GM12878 (cell line): Measurements from ENCODE around the gene COL27A1. TPM values are rescaled to one million over a fixed set of nuclear protein-coding genes. Genes with fewer than 3 reads are reported as not detected.

ENCODE experiments used
- ATAC-seq: fragments of 200-7000 bp; cut with Tn5 transposase; 3 replicates; pipeline ENCODE4 v1.9.1; 2020; ENCODE audit warnings: mild to moderate bottlenecking, moderate library complexity
- Bru-seq: library from RNA; stranded (reverse); fragments of 400-500 nt; gene quantifications from one replicate; lab custom pipeline; 2021; lab: Mats Ljungman, UMichigan
- BruChase-seq, 2 experiments: library from RNA; stranded (reverse); fragments of 400-500 nt; gene quantifications; one replicate each; lab custom pipeline; 2021; lab: Mats Ljungman, UMichigan
- BruUV-seq: library from RNA; stranded (reverse); fragments of 400-500 nt; replicated peaks from 2 replicates; lab custom pipeline; 2021; lab: Mats Ljungman, UMichigan
- CTCF ChIA-PET: fragments of 300-600 bp; sonication (Branson Sonifier 250); formaldehyde crosslinking; extraction: SDS; loops from one replicate; lab custom pipeline; 2021; ENCODE audit warnings: inconsistent platforms; lab: Yijun Ruan, JAX
- POLR2A ChIA-PET: fragments of 350-600 bp; formaldehyde crosslinking; extraction: SDS; loops from one replicate; lab custom pipeline; 2021; ENCODE audit warnings: inconsistent platforms; lab: Charles Lee
- RAD21 ChIA-PET: fragments of 300-600 bp; sonication (Branson Sonifier 250); formaldehyde crosslinking; loops from one replicate; lab custom pipeline; 2023; ENCODE audit warnings: antibody characterized with exemption; ENCODE audit not compliant: unreplicated experiment; lab: Charles Lee
- SMC1A ChIA-PET: fragments of 300-600 bp; sonication (Branson Sonifier 250); formaldehyde crosslinking; loops from one replicate; lab custom pipeline; 2023; ENCODE audit not compliant: unreplicated experiment, uncharacterized antibody; lab: Charles Lee
- DNase-seq: peaks from one replicate; pipeline ENCODE4 v3.0.0-alpha.2; 2011; ENCODE audit warnings: low read depth, low spot score
- FAIRE-seq: peaks from 3 replicates; lab custom pipeline; 2011; peaks lifted over from hg19 to GRCh38; lab: Jason Lieb, UNC
- H2AFZ ChIP-seq: 2 replicates; pipeline ENCODE4 v1.6.0; 2011; ENCODE audit warnings: low read depth, low read length, control low read depth; ENCODE audit not compliant: control insufficient read depth
- H3K27ac ChIP-seq: 2 replicates; pipeline ENCODE4 v1.5.1; 2011; ENCODE audit warnings: control low read depth; ENCODE audit not compliant: control insufficient read depth, insufficient read depth
- H3K27me3 ChIP-seq, 2 experiments: replicated peaks in 1 of 2; 2 replicates each; pipeline versions ENCODE4 v1.6.0 to v1.6.1; 2011; ENCODE audit warnings: low read length in 1 of 2; ENCODE audit not compliant: control insufficient read depth in 2 of 2, insufficient read depth in 2 of 2
- H3K36me3 ChIP-seq, 2 experiments: 2 replicates each; pipeline ENCODE4 v1.5.1; 2011; ENCODE audit warnings: low read length in 1 of 2; ENCODE audit not compliant: control insufficient read depth in 2 of 2, insufficient read depth in 2 of 2
- H3K4me1 ChIP-seq: 2 replicates; pipeline ENCODE4 v1.6.1; 2011; ENCODE audit warnings: mild to moderate bottlenecking, low read length, moderate library complexity, mixed read lengths; ENCODE audit not compliant: control insufficient read depth, insufficient read depth
- H3K4me2 ChIP-seq: 2 replicates; pipeline ENCODE4 v1.6.0; 2011; ENCODE audit warnings: control low read depth; ENCODE audit not compliant: control insufficient read depth, insufficient read depth
- H3K4me3 ChIP-seq: fragments of 200-600 bp; sonication (generic); 2 replicates; pipeline ENCODE4 v1.5.1; 2016
- H3K79me2 ChIP-seq: 2 replicates; pipeline ENCODE4 v1.6.0; 2011; ENCODE audit warnings: low read length; ENCODE audit not compliant: control insufficient read depth, insufficient read depth
- H3K9ac ChIP-seq: 2 replicates; pipeline ENCODE4 v1.8.0; 2011; ENCODE audit warnings: low read length, control low read depth, mixed read lengths; ENCODE audit not compliant: control insufficient read depth, insufficient read depth
- H3K9me3 ChIP-seq: replicated peaks from 3 replicates; pipeline ENCODE4 v1.5.1; 2011; ENCODE audit warnings: mild to moderate bottlenecking, low read length; ENCODE audit not compliant: control insufficient read depth, insufficient read depth
- H4K20me1 ChIP-seq: 2 replicates; pipeline ENCODE4 v1.6.0; 2011; ENCODE audit not compliant: control insufficient read depth, insufficient read depth
- ATF7 ChIP-seq: fragments of 450-650 bp; IDR thresholded peaks from 2 replicates; pipeline ENCODE4 v1.6.1; 2016; ENCODE audit warnings: low read depth, mild to moderate bottlenecking
- BMI1 ChIP-seq: fragments of 450-650 bp; IDR thresholded peaks from 2 replicates; pipeline ENCODE4 v1.6.1; 2016; ENCODE audit warnings: mild to moderate bottlenecking, moderate library complexity, borderline replicate concordance
- CREM ChIP-seq: IDR thresholded peaks from 2 replicates; pipeline ENCODE4 v1.6.1; 2014; ENCODE audit warnings: antibody characterized with exemption, low read depth
- RAD21 ChIP-seq: IDR thresholded peaks from 2 replicates; pipeline ENCODE4 v1.6.1; 2011; ENCODE audit warnings: mild to moderate bottlenecking, low read depth, low read length, moderate library complexity; ENCODE audit not compliant: insufficient read depth
- RB1 ChIP-seq: fragments of 450-650 bp; formaldehyde crosslinking; IDR thresholded peaks from 2 replicates; pipeline ENCODE4 v1.6.1; 2017; ENCODE audit warnings: mild to moderate bottlenecking, borderline replicate concordance
- SMC3 ChIP-seq: IDR thresholded peaks from 2 replicates; pipeline ENCODE4 v1.6.1; 2011; ENCODE audit warnings: low read length, improper control_type of control experiment, borderline replicate concordance
- YY1 ChIP-seq: IDR thresholded peaks from 2 replicates; pipeline ENCODE4 v1.6.1; 2011; ENCODE audit warnings: low read depth, mild to moderate bottlenecking, low read length
- WGBS: methylation state at CpG from one replicate; pipeline ENCODE4 v1.1.6; 2016; ENCODE audit warnings: low lambda C conversion rate; ENCODE audit not compliant: insufficient replicate concordance, insufficient coverage; ENCODE audit errors: missing lambda C conversion rate; 5-methylcytosine and 5-hydroxymethylcytosine counted together
- in situ Hi-C: fragments of 300-500 bp; cut with MboI; formaldehyde crosslinking; loops from 9 replicates; pipeline ENCODE4 v1.14.3; 2018; ENCODE audit warnings: mixed read lengths
- intact Hi-C: fragments of 100-400 bp; cut with micrococcal nuclease; formaldehyde crosslinking; loops from one replicate; pipeline ENCODE4 v1.14.2; 2022; ENCODE audit not compliant: unreplicated experiment
- long read RNA-seq, 2 experiments: library from polyadenylated mRNA; unstranded; transcript quantifications; one replicate each; pipeline ENCODE4 v2.0.0, GENCODE V29; 2019 to 2020
- polyA minus RNA-seq, 3 experiments: library from RNA; depleted of rRNA, polyadenylated mRNA; stranded (reverse); fragments of >200 nt; gene quantifications; 2 replicates each; pipeline ENCODE4 v1.2.3, GENCODE V29; 2011
- polyA plus RNA-seq, 11 experiments: library from polyadenylated mRNA; depleted of rRNA in 4 of 11; unstranded in 6 of 11; stranded (reverse) in 5 of 11; fragments of >200 nt; fragmentation: Nextera tagmentation in 4 of 11; fragmentation: Illumina TruSeq in 1 of 11; extraction: Ambion mirVana in 4 of 11; extraction: Trizol in 1 of 11; gene quantifications; 1 replicate in 1 of 11; 2 replicates in 10 of 11; pipeline versions ENCODE4 v1.2.1 to v1.2.3, GENCODE V29; 2011 to 2016; ENCODE audit warnings: inconsistent platforms in 2 of 11, missing spikeins in 2 of 11, low read depth in 1 of 11
- total RNA-seq, 4 experiments: library from RNA; depleted of rRNA in 3 of 4; stranded (reverse); fragments of >200 nt in 3 of 4; fragmentation: Illumina TruSeq in 1 of 4; extraction: Trizol in 1 of 4; gene quantifications; 2 replicates each; pipeline versions ENCODE4 v1.2.1 to v1.2.3, GENCODE V29; 2013 to 2021
- TF ChIP-seq, protein P1 (sequence below), 3 experiments: IDR thresholded peaks in 2 of 3; conservative IDR thresholded peaks in 1 of 3; 2 replicates each; pipeline ENCODE4 v1.5.1; 2011; ENCODE audit warnings: low read depth in 3 of 3, low read length in 3 of 3, mild to moderate bottlenecking in 3 of 3, control low read depth in 2 of 3, moderate library complexity in 2 of 3, inconsistent platforms in 1 of 3, mixed read lengths in 1 of 3; ENCODE audit not compliant: control insufficient read depth in 2 of 3, insufficient read depth in 1 of 3; ENCODE audit errors: extremely low read depth in 1 of 3
- TF ChIP-seq, protein P2 (sequence below): IDR thresholded peaks from 2 replicates; pipeline ENCODE4 v1.6.1; 2011; ENCODE audit warnings: mild to moderate bottlenecking, low read depth, low read length, moderate library complexity; ENCODE audit not compliant: insufficient replicate concordance
- TF ChIP-seq, protein P3 (sequence below): fragments of 450-650 bp; IDR thresholded peaks from 2 replicates; pipeline ENCODE4 v1.6.1; 2018; ENCODE audit warnings: mild to moderate bottlenecking, low read depth, moderate library complexity; ENCODE audit not compliant: partially characterized antibody
- TF ChIP-seq, protein P4 (sequence below): IDR thresholded peaks from 2 replicates; pipeline ENCODE4 v1.6.1; 2012; ENCODE audit warnings: low read depth, low read length, improper control_type of control experiment

COL27A1 gene
- not detected in 2 replicates for total RNA-seq (2013; cell fraction: nucleolus; rRNA removed)
- total RNA-seq (2014; rRNA removed) (not detected in 2 replicates), total RNA-seq (2014; rRNA removed; fragmentation: Illumina TruSeq; extraction: Trizol) (not detected in 2 replicates), total RNA-seq (2021) (0.10 and 0.21 TPM in 2 replicates), polyA plus RNA-seq (2011; rRNA removed) (not detected in 2 replicates), polyA plus RNA-seq (2014; fragmentation: Illumina TruSeq; extraction: Trizol) (not detected in 2 replicates), polyA plus RNA-seq (2014; fragmentation: Nextera tagmentation; extraction: Ambion mirVana) (not detected), polyA plus RNA-seq (2014; rRNA removed) (not detected in 2 replicates), polyA plus RNA-seq (2016; fragmentation: Nextera tagmentation; extraction: Ambion mirVana) (not detected), polyA minus RNA-seq (2011; rRNA and poly(A)+ RNA removed) (not detected in 2 replicates), Bru-seq, nascent RNA (percentile 13 among the genes with signal in this experiment), BruChase-seq, experiment 1, labeled RNA remaining after a 6-hour chase (percentile 10 among the genes with signal in this experiment), BruChase-seq, experiment 2, labeled RNA remaining after a 2-hour chase (percentile 10 among the genes with signal in this experiment)
- polyA plus RNA-seq (2011; ENCODE audit: low read depth) = not detected
- polyA plus RNA-seq (2011; cell fraction: cytosol; rRNA removed) = not detected in 2 replicates
- polyA plus RNA-seq (2011; cell fraction: nucleus; rRNA removed) = 0.07 and 0.39 TPM in 2 replicates
- polyA plus RNA-seq (2012) = 0.08 TPM in 1 of 2 replicates, not detected in the other
- not detected in 2 replicates for polyA minus RNA-seq (2011; cell fraction: cytosol; rRNA and poly(A)+ RNA removed)
- not detected in 2 replicates for polyA minus RNA-seq (2011; cell fraction: nucleus; rRNA and poly(A)+ RNA removed)
- long read RNA-seq, experiment 1 = 0 reads
- long read RNA-seq, experiment 2 = 0 reads

DNA sequence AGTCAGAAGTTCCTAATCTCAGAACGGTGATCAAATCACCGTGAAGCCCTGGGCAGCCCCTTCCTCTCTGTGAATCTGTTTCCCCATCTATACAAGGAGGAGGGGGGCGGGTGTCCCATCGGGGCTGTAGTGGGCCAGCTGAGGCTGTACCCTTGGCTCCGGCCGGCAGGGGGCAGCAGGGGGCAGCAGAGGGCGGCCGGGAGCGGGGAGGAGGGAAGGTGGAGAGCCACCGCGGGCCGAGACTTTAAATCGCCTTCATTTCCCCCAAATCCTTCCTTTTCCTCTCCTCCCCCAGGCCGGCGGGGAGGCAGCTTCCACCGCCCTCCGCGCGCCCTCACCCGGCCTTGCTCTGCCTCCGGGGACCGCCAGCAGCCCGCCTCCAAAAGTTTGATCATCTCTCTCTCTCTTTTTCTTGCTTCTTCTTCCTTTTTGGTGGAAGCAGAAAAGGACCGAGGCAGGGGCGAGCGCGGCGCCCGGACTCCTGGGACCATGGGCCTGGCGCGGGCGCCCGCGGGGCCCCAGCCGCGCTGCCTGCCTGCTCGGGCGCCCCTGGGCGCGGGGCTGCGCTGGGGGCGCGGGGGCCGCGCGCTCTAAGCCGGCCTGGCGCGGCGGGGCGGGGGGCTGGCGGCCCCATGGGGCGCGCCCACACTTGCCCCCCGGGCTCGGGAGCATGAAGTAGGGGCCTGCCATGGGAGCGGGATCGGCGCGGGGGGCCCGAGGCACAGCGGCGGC, at the start of gene COL27A1:
Gene COL27A1 (plus strand): TSS at position 275 of the 732 bp plus-strand sequence. CDS start 414 bp downstream, at position 689.
- ChIA-PET SMC1A (no interaction called here), RAD21 (no interaction called here), CTCF (interaction anchor here (0.7 to 4.3 kb wide), 10 partner anchors 15 to 498 kb away, joined by 3 to 16 read pairs (median 3); no protein-coding TSS in a partner anchor)
- Histone ChIP-seq H2AFZ (peak within 1 kb of the TSS; percentile 29; the same call in 1 of the 2 replicates), H3K9me3 (no peaks in the 10 kb centered on the region), H3K9ac (no peak within 1 kb of the TSS), H3K4me3 (no peak within 1 kb of the TSS), H3K4me2 (no peak within 1 kb of the TSS)
- DNase-seq (no peak), FAIRE-seq (no peak), ATAC-seq (peak; percentile 100)
- intact Hi-C loops (loop anchor here (1.0 kb wide), 1 partner anchor 136 kb away; no protein-coding TSS in a partner anchor), in situ Hi-C loops (loop anchor here (10.0 kb wide), 1 partner anchor 129 kb away; no protein-coding TSS in a partner anchor)
- BruUV-seq = no TSS peak
- TF ChIP-seq ATF7 (no peak), CREM (no peak), BMI1 (no peak), RAD21 (peak; percentile 58), YY1 (peak; percentile 44; the same call in 1 of the 2 replicates), RB1 (0 out of 2 replicates have a peak, but pooled peaks have one; percentile 30), SMC3 (peak; percentile 73)
- TF ChIP-seq, protein P1, sequence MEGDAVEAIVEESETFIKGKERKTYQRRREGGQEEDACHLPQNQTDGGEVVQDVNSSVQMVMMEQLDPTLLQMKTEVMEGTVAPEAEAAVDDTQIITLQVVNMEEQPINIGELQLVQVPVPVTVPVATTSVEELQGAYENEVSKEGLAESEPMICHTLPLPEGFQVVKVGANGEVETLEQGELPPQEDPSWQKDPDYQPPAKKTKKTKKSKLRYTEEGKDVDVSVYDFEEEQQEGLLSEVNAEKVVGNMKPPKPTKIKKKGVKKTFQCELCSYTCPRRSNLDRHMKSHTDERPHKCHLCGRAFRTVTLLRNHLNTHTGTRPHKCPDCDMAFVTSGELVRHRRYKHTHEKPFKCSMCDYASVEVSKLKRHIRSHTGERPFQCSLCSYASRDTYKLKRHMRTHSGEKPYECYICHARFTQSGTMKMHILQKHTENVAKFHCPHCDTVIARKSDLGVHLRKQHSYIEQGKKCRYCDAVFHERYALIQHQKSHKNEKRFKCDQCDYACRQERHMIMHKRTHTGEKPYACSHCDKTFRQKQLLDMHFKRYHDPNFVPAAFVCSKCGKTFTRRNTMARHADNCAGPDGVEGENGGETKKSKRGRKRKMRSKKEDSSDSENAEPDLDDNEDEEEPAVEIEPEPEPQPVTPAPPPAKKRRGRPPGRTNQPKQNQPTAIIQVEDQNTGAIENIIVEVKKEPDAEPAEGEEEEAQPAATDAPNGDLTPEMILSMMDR (IDR thresholded peaks at IDR 0.05 in 2 of 3, conservative IDR thresholded peaks at IDR 0.05 in 1 of 3; ENCODE audit: control insufficient read depth in 2 of 3, extremely low read depth in 1 of 3, insufficient read depth in 1 of 3, low read depth in 3 of 3, low read length in 3 of 3) = peak; percentile 63 to 90 (median 80)
- TF ChIP-seq, protein P2, sequence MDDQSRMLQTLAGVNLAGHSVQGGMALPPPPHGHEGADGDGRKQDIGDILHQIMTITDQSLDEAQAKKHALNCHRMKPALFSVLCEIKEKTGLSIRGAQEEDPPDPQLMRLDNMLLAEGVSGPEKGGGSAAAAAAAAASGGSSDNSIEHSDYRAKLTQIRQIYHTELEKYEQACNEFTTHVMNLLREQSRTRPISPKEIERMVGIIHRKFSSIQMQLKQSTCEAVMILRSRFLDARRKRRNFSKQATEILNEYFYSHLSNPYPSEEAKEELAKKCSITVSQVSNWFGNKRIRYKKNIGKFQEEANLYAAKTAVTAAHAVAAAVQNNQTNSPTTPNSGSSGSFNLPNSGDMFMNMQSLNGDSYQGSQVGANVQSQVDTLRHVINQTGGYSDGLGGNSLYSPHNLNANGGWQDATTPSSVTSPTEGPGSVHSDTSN = no peak
- TF ChIP-seq, protein P3, sequence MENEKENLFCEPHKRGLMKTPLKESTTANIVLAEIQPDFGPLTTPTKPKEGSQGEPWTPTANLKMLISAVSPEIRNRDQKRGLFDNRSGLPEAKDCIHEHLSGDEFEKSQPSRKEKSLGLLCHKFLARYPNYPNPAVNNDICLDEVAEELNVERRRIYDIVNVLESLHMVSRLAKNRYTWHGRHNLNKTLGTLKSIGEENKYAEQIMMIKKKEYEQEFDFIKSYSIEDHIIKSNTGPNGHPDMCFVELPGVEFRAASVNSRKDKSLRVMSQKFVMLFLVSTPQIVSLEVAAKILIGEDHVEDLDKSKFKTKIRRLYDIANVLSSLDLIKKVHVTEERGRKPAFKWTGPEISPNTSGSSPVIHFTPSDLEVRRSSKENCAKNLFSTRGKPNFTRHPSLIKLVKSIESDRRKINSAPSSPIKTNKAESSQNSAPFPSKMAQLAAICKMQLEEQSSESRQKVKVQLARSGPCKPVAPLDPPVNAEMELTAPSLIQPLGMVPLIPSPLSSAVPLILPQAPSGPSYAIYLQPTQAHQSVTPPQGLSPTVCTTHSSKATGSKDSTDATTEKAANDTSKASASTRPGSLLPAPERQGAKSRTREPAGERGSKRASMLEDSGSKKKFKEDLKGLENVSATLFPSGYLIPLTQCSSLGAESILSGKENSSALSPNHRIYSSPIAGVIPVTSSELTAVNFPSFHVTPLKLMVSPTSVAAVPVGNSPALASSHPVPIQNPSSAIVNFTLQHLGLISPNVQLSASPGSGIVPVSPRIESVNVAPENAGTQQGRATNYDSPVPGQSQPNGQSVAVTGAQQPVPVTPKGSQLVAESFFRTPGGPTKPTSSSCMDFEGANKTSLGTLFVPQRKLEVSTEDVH = no peak
- TF ChIP-seq, protein P4, sequence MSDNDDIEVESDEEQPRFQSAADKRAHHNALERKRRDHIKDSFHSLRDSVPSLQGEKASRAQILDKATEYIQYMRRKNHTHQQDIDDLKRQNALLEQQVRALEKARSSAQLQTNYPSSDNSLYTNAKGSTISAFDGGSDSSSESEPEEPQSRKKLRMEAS = no peak
- TF ChIP-seq, all 136 proteins: peak for 5
- Histone ChIP-seq H3K4me1 (no peaks in the 10 kb centered on the region), H3K27me3 (peaks cover 10 to 11% of the 10 kb centered on the region in 2 experiments; a peak in 3 of 4 replicates), H3K79me2 (no peaks in the 10 kb centered on the region), H3K27ac (no peak within 1 kb of the TSS), H3K36me3 (no peaks in the 10 kb centered on the region), H4K20me1 (no peaks in the 10 kb centered on the region)
- 4% methylated on average over 24 of the region's 63 CpGs for WGBS
- POLR2A ChIA-PET = no interaction called here
